ENCODE measurements around the gene KIAA1755.

The KIAA1755 gene

DNA sequence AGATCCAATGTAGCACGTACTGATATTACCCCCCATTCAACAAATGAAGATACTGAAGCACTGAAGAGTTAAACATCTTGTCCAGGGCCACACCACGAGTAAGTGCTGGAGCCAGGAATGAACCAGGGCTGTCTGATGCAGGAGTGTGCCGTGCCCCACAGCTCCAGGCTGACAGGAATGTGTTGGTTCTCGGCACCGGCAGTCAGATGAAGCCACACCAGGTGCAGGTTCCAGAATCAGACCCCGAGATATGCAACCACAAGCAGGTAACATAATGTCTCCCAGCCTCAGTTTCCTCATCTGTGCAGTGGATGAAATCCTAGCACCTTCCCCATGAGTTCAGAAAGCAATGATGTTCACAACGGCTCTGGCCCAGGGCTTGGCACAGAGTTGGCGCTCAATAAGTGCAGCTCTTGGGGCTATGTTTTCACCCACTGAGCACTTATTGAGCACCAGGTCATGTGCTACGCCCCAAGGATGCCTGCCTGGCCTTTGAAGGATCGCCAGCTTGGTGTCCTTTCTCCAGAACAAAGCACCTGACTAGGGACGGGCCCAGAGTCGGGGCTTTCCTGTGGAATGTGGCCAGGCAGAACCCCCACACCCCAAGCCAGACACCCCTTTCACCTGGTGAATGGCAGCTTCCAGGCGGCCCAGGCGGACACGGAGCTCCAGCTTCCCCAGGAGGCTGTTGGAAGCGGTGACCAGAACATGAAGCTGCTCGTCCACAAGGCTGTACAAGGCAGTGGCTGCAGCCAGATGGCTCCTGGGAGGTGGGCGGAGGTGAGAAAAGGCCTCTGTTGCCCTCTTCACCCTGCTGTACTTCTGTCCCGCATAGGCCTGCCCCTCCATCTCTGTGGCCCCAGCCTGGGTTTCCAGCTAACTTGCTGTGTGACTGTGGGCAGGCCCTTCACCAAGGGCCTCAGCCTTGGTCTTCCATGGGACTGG, 41.3 kb downstream of the KIAA1755 start:
- no peak overlapping the region for H3K4me3 ChIP-seq (ENCODE audit: low read depth, low read length)
- TF ChIP-seq, protein P1, sequence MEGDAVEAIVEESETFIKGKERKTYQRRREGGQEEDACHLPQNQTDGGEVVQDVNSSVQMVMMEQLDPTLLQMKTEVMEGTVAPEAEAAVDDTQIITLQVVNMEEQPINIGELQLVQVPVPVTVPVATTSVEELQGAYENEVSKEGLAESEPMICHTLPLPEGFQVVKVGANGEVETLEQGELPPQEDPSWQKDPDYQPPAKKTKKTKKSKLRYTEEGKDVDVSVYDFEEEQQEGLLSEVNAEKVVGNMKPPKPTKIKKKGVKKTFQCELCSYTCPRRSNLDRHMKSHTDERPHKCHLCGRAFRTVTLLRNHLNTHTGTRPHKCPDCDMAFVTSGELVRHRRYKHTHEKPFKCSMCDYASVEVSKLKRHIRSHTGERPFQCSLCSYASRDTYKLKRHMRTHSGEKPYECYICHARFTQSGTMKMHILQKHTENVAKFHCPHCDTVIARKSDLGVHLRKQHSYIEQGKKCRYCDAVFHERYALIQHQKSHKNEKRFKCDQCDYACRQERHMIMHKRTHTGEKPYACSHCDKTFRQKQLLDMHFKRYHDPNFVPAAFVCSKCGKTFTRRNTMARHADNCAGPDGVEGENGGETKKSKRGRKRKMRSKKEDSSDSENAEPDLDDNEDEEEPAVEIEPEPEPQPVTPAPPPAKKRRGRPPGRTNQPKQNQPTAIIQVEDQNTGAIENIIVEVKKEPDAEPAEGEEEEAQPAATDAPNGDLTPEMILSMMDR (IDR thresholded peaks at IDR 0.05; ENCODE audit: insufficient read depth, low read depth, low read length, missing control alignments) = no peak
- no peak for DNase-seq (ENCODE audit: low read depth)

DNA sequence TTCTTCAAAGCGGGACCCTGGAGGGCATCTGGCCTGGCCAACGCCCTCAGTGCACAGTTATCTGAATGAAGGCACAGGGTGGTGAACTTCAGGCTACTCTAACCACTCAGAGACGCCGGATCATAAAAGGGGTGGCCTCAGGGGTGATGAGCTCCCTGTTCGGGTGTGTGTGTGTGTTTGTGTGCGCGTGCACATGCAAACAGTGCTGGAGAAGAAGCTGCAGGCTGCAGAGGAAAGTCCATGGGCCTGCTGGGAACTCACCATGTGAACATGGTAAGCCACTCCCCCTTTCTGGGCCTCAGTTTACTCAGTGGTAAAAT, 42.0 kb downstream of the KIAA1755 start:
- no peak for DNase-seq (ENCODE audit: low read depth)
- TF ChIP-seq, protein P1 (IDR thresholded peaks at IDR 0.05; ENCODE audit: insufficient read depth, low read depth, low read length, missing control alignments) = no peak
- no peak overlapping the region for H3K4me3 ChIP-seq (ENCODE audit: low read depth, low read length)

DNA sequence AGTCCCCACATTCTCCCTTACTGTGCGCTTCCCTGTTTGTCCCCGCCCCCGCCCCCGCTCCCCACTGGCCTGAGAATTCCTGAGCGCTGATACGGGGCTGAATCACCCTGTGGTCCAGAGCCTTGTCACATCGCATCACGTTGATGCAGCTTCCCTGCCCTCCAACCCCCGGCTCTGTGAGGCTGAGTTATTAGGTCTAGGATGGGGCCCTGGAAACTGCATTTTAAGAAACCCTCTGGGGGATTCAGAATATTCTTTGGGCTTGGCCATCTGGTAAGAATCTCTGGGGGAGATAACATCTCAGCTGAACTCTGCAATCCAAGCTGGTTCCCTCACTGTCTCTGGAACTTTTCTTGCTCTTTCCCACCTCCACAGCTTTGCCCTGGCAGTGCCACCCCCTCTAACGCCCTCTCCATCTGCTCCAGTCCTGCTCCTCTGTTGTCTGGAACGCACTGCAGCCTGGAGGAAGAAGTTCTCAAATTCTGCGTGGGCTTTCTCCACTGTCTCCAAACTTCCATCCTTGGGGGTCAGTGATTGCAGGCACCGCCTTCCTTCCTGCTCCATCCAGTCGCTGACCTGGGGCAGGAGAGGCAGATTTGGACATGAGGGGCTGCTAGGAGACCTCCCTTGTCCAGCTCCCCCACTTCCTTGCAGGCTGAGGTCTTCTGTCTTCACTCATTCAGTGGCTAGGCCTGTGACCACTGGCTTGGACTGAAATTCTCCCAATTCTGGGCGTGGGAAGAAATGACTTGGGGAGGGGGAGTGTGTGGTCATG, 42.6 kb downstream of the KIAA1755 start:
- H3K4me3 ChIP-seq (ENCODE audit: low read depth, low read length) = no peak overlapping the region
- no peak for DNase-seq (ENCODE audit: low read depth)
- TF ChIP-seq, protein P1 (IDR thresholded peaks at IDR 0.05; ENCODE audit: insufficient read depth, low read depth, low read length, missing control alignments) = no peak

DNA sequence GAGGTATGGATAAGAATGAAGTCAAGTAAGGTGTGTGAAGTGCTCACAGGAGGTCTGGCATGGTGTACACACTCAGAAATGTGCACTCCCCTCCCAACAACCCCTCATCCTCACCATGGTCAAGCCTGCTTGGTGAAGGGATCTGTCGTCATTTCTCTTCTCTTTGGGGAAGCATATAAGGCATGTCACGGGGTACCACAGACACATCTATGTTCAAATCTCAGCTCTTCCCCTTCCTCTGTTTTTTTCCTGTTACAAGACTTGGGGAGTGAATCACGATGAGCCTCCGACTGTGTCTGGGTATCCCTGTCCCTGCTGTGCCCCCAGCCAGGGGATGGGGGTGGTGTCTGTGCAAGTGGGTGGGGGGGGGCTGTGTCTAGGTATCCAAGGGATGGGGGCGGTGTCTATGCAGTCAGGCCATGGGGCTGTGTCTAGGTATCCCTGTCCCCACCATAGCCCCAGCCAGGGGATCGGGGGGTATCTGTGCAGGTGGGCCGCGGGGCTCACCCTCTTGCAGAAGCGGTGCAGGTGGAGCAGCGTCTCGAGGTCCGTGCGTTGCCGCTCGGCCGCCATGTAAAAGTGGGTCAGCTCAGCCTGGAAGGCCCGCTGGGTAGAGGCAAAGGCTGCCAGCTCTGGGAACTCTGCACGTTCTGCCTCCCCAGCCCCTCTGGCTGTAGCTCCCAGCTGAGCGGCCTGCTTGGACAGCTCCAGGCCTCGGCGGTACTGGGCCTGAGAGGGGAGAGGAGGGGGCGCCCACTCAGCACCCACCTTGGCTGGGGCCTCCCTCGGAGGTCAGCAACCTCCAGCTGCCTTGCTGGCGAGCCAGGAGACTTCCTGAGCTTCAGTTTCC, 43.6 kb downstream of the KIAA1755 start:
- DNase-seq (ENCODE audit: low read depth) = no peak
- TF ChIP-seq, protein P1 (IDR thresholded peaks at IDR 0.05; ENCODE audit: insufficient read depth, low read depth, low read length, missing control alignments) = no peak
- no peak overlapping the region for H3K4me3 ChIP-seq (ENCODE audit: low read depth, low read length)

DNA sequence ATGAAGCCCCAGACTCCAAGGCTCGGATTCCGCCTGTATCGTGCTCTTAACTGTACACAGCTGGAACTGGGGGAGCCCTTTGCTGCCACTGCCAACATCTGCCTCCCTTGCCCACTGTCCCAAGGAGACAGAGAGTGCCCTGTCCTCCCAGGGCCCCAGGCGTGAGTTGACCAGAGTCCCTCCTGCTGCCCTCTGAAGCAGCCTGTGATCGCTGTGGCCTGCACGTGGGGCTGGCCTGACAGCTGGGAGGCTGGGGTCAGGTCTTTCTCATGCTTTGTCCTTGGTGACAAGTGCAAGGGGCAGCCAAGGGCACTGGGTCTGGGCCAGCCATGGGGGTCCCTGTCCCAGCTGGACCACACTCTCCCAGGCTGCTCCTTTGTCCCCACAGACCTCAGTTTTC, 44.3 kb downstream of the KIAA1755 start:
- no peak for DNase-seq (ENCODE audit: low read depth)
- H3K4me3 ChIP-seq (ENCODE audit: low read depth, low read length) = no peak overlapping the region
- TF ChIP-seq, protein P1 (IDR thresholded peaks at IDR 0.05; ENCODE audit: insufficient read depth, low read depth, low read length, missing control alignments) = no peak
